RWPE2 (cell line): ENCODE measurements around the gene SERPINA9.

ENCODE experiments used
- ATAC-seq: fragments of 200-7000 bp; cut with Tn5 transposase; 3 replicates; pipeline ENCODE4 v1.9.1; 2021; ENCODE audit warnings: low read depth
- DNase-seq: peaks from one replicate; pipeline ENCODE4 v3.0.0-alpha.2; 2020; ENCODE audit warnings: low spot score
- H3K27ac ChIP-seq: fragments of 450-650 bp; 2 replicates; pipeline ENCODE4 v1.5.1; 2017; ENCODE audit warnings: mild to moderate bottlenecking; ENCODE audit not compliant: poor library complexity, severe bottlenecking
- H3K27me3 ChIP-seq: fragments of 250-450 bp; sonication (Bioruptor Pico); 2 replicates; pipeline ENCODE4 v1.5.1; 2021; ENCODE audit warnings: mild to moderate bottlenecking, moderate library complexity; ENCODE audit not compliant: insufficient read depth, poor library complexity, severe bottlenecking
- H3K36me3 ChIP-seq: fragments of 250-450 bp; sonication (Bioruptor Pico); 2 replicates; pipeline ENCODE4 v1.5.1; 2020; ENCODE audit warnings: low read depth, mild to moderate bottlenecking, moderate library complexity
- H3K4me1 ChIP-seq: fragments of 250-450 bp; sonication (Bioruptor Pico); 2 replicates; pipeline ENCODE4 v1.5.1; 2021; ENCODE audit warnings: mild to moderate bottlenecking, moderate library complexity; ENCODE audit not compliant: insufficient read depth, poor library complexity, severe bottlenecking
- H3K4me3 ChIP-seq: fragments of 250-450 bp; sonication (Bioruptor Pico); 2 replicates; pipeline ENCODE4 v1.5.1; 2021; ENCODE audit warnings: mild to moderate bottlenecking, moderate library complexity; ENCODE audit not compliant: severe bottlenecking
- H3K9me3 ChIP-seq: fragments of 250-450 bp; sonication (Bioruptor Pico); 2 replicates; pipeline ENCODE4 v1.5.1; 2021; ENCODE audit warnings: mild to moderate bottlenecking, moderate library complexity; ENCODE audit not compliant: severe bottlenecking
- TF ChIP-seq, protein P1 (sequence below): fragments of 450-650 bp; IDR thresholded peaks from one replicate; pipeline ENCODE4 v1.5.1; 2017; ENCODE audit warnings: mild to moderate bottlenecking, moderate library complexity; ENCODE audit not compliant: poor library complexity, severe bottlenecking

Gene SERPINA9

DNA sequence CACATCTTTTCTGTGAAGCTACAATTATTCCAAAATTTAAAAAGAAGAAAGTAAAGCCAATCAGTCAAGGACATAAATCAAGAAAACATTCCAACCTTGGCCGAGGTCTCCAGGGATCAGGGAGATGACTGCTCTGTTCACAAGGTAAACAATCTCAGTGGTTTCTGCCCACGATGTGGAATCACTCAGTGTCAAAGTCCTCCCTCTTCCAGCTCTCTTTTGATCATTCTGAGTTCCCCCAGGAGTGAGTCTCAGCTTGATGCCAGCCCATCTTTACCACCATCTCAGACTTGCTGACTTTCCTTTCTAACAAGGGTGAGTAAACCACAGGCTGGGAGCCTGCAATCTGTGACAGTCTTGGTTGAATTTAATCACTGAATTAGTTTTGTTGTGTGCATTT, 4.8 kb upstream of the SERPINA9 start:
- ATAC-seq = no peak
- H3K4me1 ChIP-seq = no peaks in the 10 kb centered on the region

GRCh38 chr14:94478420-94478819, 2.4 kb upstream of the SERPINA9 start:
- no peaks in the 10 kb centered on the region for H3K36me3 ChIP-seq
- no peaks in the 10 kb centered on the region for H3K4me1 ChIP-seq
- TF ChIP-seq, protein P1, sequence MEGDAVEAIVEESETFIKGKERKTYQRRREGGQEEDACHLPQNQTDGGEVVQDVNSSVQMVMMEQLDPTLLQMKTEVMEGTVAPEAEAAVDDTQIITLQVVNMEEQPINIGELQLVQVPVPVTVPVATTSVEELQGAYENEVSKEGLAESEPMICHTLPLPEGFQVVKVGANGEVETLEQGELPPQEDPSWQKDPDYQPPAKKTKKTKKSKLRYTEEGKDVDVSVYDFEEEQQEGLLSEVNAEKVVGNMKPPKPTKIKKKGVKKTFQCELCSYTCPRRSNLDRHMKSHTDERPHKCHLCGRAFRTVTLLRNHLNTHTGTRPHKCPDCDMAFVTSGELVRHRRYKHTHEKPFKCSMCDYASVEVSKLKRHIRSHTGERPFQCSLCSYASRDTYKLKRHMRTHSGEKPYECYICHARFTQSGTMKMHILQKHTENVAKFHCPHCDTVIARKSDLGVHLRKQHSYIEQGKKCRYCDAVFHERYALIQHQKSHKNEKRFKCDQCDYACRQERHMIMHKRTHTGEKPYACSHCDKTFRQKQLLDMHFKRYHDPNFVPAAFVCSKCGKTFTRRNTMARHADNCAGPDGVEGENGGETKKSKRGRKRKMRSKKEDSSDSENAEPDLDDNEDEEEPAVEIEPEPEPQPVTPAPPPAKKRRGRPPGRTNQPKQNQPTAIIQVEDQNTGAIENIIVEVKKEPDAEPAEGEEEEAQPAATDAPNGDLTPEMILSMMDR = no peak
- no peak overlapping the region for H3K27ac ChIP-seq
- no peaks in the 10 kb centered on the region for H3K27me3 ChIP-seq
- DNase-seq (no peak), ATAC-seq (no peak)
- peaks cover 8% of the 10 kb centered on the region for H3K9me3 ChIP-seq
- no peak overlapping the region for H3K4me3 ChIP-seq

More for the DNA sequence above, 4.8 kb upstream of the SERPINA9 start:
- Histone ChIP-seq H3K4me3 (no peak overlapping the region), H3K9me3 (peaks cover 8% of the 10 kb centered on the region), H3K27ac (no peak overlapping the region), H3K36me3 (no peaks in the 10 kb centered on the region), H3K27me3 (no peaks in the 10 kb centered on the region)
- TF ChIP-seq, protein P1 = no peak
- no peak for DNase-seq

DNA sequence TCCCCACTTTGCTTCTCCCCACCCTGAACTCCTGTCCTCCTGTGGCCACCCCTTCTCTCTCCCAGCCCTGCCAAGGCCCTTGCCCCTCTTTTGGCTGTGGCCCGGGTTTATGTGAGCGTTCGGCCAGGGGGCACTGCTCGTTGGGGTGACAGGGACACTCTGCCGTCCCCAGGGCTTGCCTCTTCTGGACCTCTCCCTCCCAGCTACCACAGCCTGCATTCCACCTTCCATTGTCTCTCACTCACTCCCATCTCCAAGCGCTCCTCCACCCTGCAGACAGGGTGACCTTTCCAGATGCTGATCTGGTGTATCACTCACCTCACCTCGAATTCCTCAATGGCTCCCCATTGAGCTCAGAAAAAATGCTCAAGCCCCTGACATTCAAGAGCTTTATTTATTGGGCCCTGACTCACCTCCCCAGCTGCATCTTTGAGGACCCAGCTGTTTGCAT, 1.4 kb downstream of the SERPINA9 start:
- peak; percentile 47 for DNase-seq
- ATAC-seq = peak; percentile 83
- H3K4me1 ChIP-seq = no peaks in the 10 kb centered on the region
- H3K4me3 ChIP-seq = no peak overlapping the region
- H3K27ac ChIP-seq = no peak overlapping the region
- no peaks in the 10 kb centered on the region for H3K27me3 ChIP-seq
- TF ChIP-seq, protein P1 = no peak
- H3K9me3 ChIP-seq = peaks cover 8% of the 10 kb centered on the region
- no peaks in the 10 kb centered on the region for H3K36me3 ChIP-seq

- no peaks in the 10 kb centered on the region for H3K27me3 ChIP-seq
- H3K4me3 ChIP-seq = no peak overlapping the region
- TF ChIP-seq, protein P1 = no peak
- H3K4me1 ChIP-seq = no peaks in the 10 kb centered on the region
- no peaks in the 10 kb centered on the region for H3K36me3 ChIP-seq
- H3K9me3 ChIP-seq = peaks cover 8% of the 10 kb centered on the region
- ATAC-seq (no peak), DNase-seq (peak; percentile 51)
- H3K27ac ChIP-seq = no peak overlapping the region
Measured at GRCh38 chr14:94473666-94474410, 2.2 kb downstream of the SERPINA9 start.

DNA sequence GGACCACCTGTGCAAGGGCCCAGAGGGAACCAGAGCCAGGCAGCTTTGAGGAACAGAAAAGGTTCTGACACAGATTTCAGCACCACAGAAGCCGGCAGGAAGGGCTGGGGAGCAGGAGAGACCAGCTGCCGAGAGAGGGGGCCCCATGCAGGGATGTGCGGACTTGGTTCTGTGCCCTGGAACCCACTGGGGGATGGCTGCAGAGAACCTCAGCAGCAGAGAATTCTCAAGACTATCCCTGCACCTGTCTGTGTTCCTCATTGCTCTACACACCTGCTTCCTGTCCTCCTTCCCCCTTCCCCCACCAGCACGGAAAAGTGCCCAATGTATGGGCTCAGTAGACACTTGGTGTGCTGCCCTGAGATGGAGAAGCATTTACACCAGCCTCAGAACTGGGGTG, 3.2 kb downstream of the SERPINA9 start:
- Histone ChIP-seq H3K27me3 (no peaks in the 10 kb centered on the region), H3K36me3 (no peaks in the 10 kb centered on the region), H3K27ac (no peak overlapping the region), H3K9me3 (no peaks in the 10 kb centered on the region), H3K4me1 (no peaks in the 10 kb centered on the region), H3K4me3 (no peak overlapping the region)
- ATAC-seq (no peak), DNase-seq (peak; percentile 32)
- TF ChIP-seq, protein P1 = no peak
